HG03103 (cell line): ENCODE data around the gene PPP3CA.
A peak's percentile ranks its signal among the peaks of the same experiment; 100 is the strongest.
"Not testable (repeated sequence)": the region's sequence is repeated elsewhere in the genome, so short reads cannot be mapped to it uniquely, and the experiment has no call there.

ENCODE experiments used
- ATAC-seq: cut with Tn5 transposase; IDR thresholded peaks from one replicate; pipeline ENCODE4 v1.9.1; 2021; ENCODE audit warnings: low read depth; ENCODE audit not compliant: unreplicated experiment

PPP3CA gene

GRCh38 chr4:101262683-101263082, 84.6 kb downstream of the PPP3CA start:
- ATAC-seq: no peak

GRCh38 chr4:101259876-101260275, 87.5 kb downstream of the PPP3CA start:
- peak; percentile 86 for ATAC-seq

GRCh38 chr4:101258883-101259282, 88.4 kb downstream of the PPP3CA start:
- ATAC-seq: no peak

- no peak for ATAC-seq
These were observed 91.1 kb downstream of the PPP3CA start for GRCh38 chr4:101256222-101256621.

- ATAC-seq: no peak
These were observed 92.5 kb downstream of the PPP3CA start for GRCh38 chr4:101254776-101255175.

GRCh38 chr4:101253121-101253520, 94.2 kb downstream of the PPP3CA start:
- no peak for ATAC-seq

- no peak for ATAC-seq
These were observed 94.6 kb downstream of the PPP3CA start for GRCh38 chr4:101252721-101253120.

- no peak for ATAC-seq
These were observed 96.1 kb downstream of the PPP3CA start for GRCh38 chr4:101251261-101251660.

GRCh38 chr4:101244349-101244748, 103.0 kb downstream of the PPP3CA start:
- ATAC-seq: no peak

GRCh38 chr4:101242441-101242840, 104.9 kb downstream of the PPP3CA start:
- no peak for ATAC-seq

GRCh38 chr4:101240099-101240498, 107.2 kb downstream of the PPP3CA start:
- ATAC-seq: no peak

- no peak for ATAC-seq
These were observed 107.7 kb downstream of the PPP3CA start for GRCh38 chr4:101239665-101240064.

- no peak for ATAC-seq
These were observed 108.6 kb downstream of the PPP3CA start for GRCh38 chr4:101238706-101239105.

GRCh38 chr4:101237773-101238172, 109.6 kb downstream of the PPP3CA start:
- no peak for ATAC-seq

- no peak for ATAC-seq
These were observed 111.2 kb downstream of the PPP3CA start for GRCh38 chr4:101236097-101236496.

GRCh38 chr4:101234141-101234540, 113.2 kb downstream of the PPP3CA start:
- not testable (repeated sequence) for ATAC-seq

GRCh38 chr4:101232074-101232776, 115.1 kb downstream of the PPP3CA start:
- no peak for ATAC-seq

GRCh38 chr4:101230801-101231426, 116.4 kb downstream of the PPP3CA start:
- no peak for ATAC-seq

GRCh38 chr4:101229116-101229515, 118.2 kb downstream of the PPP3CA start:
- ATAC-seq: no peak

GRCh38 chr4:101227715-101228114, 119.6 kb downstream of the PPP3CA start:
- ATAC-seq: no peak

GRCh38 chr4:101224358-101225218, 122.7 kb downstream of the PPP3CA start:
- ATAC-seq: no peak
